ENCODE measurements around the gene NFYC.
"Not testable (repeated sequence)": the region's sequence is repeated elsewhere in the genome, so short reads cannot be mapped to it uniquely, and the experiment has no call there.

NFYC gene

GRCh38 chr1:40708750-40709099 is 17.2 kb downstream of the NFYC start:
- no peak for DNase-seq

GRCh38 chr1:40709100-40709801 is 17.7 kb downstream of the NFYC start:
- peak; percentile 82 for DNase-seq

- no peak for DNase-seq
Measured at GRCh38 chr1:40709802-40710278, 18.3 kb downstream of the NFYC start.

GRCh38 chr1:40710581-40711315 is 19.2 kb downstream of the NFYC start:
- no peak for DNase-seq

- DNase-seq, result no peak
Measured at GRCh38 chr1:40711465-40712404, 20.2 kb downstream of the NFYC start.

- DNase-seq, result no peak
Measured at GRCh38 chr1:40712405-40712944, 21.0 kb downstream of the NFYC start.

GRCh38 chr1:40712997-40713396 is 21.5 kb downstream of the NFYC start:
- DNase-seq, result no peak

- DNase-seq, result no peak
Measured at GRCh38 chr1:40715491-40716059, 24.1 kb downstream of the NFYC start.

GRCh38 chr1:40717065-40717464 is 25.6 kb downstream of the NFYC start:
- no peak for DNase-seq

GRCh38 chr1:40717955-40718354 is 26.5 kb downstream of the NFYC start:
- DNase-seq, result no peak

- DNase-seq, result no peak
Measured at GRCh38 chr1:40720493-40720892, 29.0 kb downstream of the NFYC start.

- DNase-seq, result no peak
Measured at GRCh38 chr1:40722622-40723021, 31.1 kb downstream of the NFYC start.

- no peak for DNase-seq
Measured at GRCh38 chr1:40723196-40723955, 31.9 kb downstream of the NFYC start.

- DNase-seq, result not testable (repeated sequence)
Measured at GRCh38 chr1:40727662-40728061, 36.2 kb downstream of the NFYC start.

GRCh38 chr1:40729316-40729862 is 37.9 kb downstream of the NFYC start:
- not testable (repeated sequence) for DNase-seq

GRCh38 chr1:40732756-40733301 is 41.3 kb downstream of the NFYC start:
- no peak for DNase-seq

GRCh38 chr1:40734882-40735628 is 43.6 kb downstream of the NFYC start:
- DNase-seq, result no peak

- DNase-seq, result no peak
Measured at GRCh38 chr1:40736085-40736531, 44.6 kb downstream of the NFYC start.

- no peak for DNase-seq
Measured at GRCh38 chr1:40738831-40739230, 47.3 kb downstream of the NFYC start.

GRCh38 chr1:40739455-40740008 is 48.0 kb downstream of the NFYC start:
- no peak for DNase-seq
